ENCODE measurements around the gene CNOT1.

CNOT1 gene

DNA sequence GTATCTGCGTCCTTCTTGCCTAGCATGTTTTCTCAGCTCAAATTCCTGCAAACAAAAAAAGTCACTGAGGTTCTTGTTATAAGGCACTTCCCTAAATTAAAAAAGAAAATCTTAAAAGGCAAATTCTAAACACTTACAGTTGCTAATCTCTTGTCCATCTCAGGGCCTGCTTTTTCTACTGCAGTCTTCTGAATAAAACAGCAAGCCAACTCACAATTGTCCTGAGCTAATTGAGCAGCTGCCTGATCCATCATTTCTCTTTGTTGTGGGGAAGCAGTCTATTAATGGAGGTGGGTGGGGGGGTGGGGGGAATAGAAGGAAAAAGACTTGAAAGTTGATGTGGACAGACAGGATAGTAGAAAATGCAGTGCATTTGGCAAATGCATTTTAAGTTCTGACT is 87.3 kb downstream of the CNOT1 start:
- TF ChIP-seq YY1 (tag by site-specific recombination; IDR thresholded peaks at IDR 0.05), result no peak
- TF ChIP-seq, protein P1, sequence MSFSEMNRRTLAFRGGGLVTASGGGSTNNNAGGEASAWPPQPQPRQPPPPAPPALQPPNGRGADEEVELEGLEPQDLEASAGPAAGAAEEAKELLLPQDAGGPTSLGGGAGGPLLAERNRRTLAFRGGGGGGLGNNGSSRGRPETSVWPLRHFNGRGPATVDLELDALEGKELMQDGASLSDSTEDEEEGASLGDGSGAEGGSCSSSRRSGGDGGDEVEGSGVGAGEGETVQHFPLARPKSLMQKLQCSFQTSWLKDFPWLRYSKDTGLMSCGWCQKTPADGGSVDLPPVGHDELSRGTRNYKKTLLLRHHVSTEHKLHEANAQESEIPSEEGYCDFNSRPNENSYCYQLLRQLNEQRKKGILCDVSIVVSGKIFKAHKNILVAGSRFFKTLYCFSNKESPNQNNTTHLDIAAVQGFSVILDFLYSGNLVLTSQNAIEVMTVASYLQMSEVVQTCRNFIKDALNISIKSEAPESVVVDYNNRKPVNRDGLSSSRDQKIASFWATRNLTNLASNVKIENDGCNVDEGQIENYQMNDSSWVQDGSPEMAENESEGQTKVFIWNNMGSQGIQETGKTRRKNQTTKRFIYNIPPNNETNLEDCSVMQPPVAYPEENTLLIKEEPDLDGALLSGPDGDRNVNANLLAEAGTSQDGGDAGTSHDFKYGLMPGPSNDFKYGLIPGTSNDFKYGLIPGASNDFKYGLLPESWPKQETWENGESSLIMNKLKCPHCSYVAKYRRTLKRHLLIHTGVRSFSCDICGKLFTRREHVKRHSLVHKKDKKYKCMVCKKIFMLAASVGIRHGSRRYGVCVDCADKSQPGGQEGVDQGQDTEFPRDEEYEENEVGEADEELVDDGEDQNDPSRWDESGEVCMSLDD (tag by site-specific recombination; IDR thresholded peaks at IDR 0.05), result no peak
- no peak for TF ChIP-seq ZNF561 (tag by site-specific recombination; IDR thresholded peaks at IDR 0.05; ENCODE audit: borderline replicate concordance)
- TF ChIP-seq ZFP3 (tag by site-specific recombination; IDR thresholded peaks at IDR 0.05; ENCODE audit: low read depth), result no peak
- TF ChIP-seq ZNF23 (tag by site-specific recombination; IDR thresholded peaks at IDR 0.05; ENCODE audit: borderline replicate concordance), result no peak
- TF ChIP-seq, protein P2, sequence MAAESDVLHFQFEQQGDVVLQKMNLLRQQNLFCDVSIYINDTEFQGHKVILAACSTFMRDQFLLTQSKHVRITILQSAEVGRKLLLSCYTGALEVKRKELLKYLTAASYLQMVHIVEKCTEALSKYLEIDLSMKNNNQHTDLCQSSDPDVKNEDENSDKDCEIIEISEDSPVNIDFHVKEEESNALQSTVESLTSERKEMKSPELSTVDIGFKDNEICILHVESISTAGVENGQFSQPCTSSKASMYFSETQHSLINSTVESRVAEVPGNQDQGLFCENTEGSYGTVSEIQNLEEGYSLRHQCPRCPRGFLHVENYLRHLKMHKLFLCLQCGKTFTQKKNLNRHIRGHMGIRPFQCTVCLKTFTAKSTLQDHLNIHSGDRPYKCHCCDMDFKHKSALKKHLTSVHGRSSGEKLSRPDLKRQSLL (tag by site-specific recombination; IDR thresholded peaks at IDR 0.05), result no peak
- TF ChIP-seq ZNF677 (tag by site-specific recombination; IDR thresholded peaks at IDR 0.05), result no peak
- no peak for TF ChIP-seq ZBTB26 (tag by site-specific recombination; optimal IDR thresholded peaks at IDR 0.05)
- TF ChIP-seq ZXDB (tag by site-specific recombination; IDR thresholded peaks at IDR 0.05), result no peak
- TF ChIP-seq ZNF114 (tag by site-specific recombination; IDR thresholded peaks at IDR 0.05), result no peak
- TF ChIP-seq ZNF580 (tag by site-specific recombination; IDR thresholded peaks at IDR 0.05), result no peak
- TF ChIP-seq ZNF521 (tag by site-specific recombination; IDR thresholded peaks at IDR 0.05), result no peak
- TF ChIP-seq TRIM28 (IDR thresholded peaks at IDR 0.05; ENCODE audit: borderline replicate concordance, low read length), result no peak
- no peak for TF ChIP-seq ZNF146 (tag by site-specific recombination; IDR thresholded peaks at IDR 0.05)
- no peak for TF ChIP-seq ZNF398 (tag by site-specific recombination; IDR thresholded peaks at IDR 0.05)
- no peak for TF ChIP-seq ZBTB1 (tag by site-specific recombination; IDR thresholded peaks at IDR 0.05)
- Histone ChIP-seq H3K4me1 (ENCODE audit: control insufficient read depth, insufficient read depth, low read length) (no peaks in the 10 kb centered on the region), H3K36me3 (ENCODE audit: control insufficient read depth in 2 of 2, insufficient read depth in 1 of 2, low read length in 2 of 2) (peaks cover 81 to 98% of the 10 kb centered on the region in 2 experiments), H3K4me3 (ENCODE audit: low read depth, low read length) (no peak overlapping the region), H3K27ac (ENCODE audit: extremely low read depth, low read depth, low read length) (no peak overlapping the region), H3K9me3 (ENCODE audit: control insufficient read depth, insufficient read depth, low read depth, low read length) (no peaks in the 10 kb centered on the region)
- CTCF ChIA-PET, result interaction anchor here (0.6 kb wide), 1 partner anchor 10 kb away, joined by 3 read pairs; no protein-coding TSS in a partner anchor
- POLR2A ChIA-PET, result no interaction called here

- Histone ChIP-seq H3K4me3 (ENCODE audit: low read depth, low read length) (no peak overlapping the region), H3K9me3 (ENCODE audit: control insufficient read depth, insufficient read depth, low read depth, low read length) (no peaks in the 10 kb centered on the region), H3K4me1 (ENCODE audit: control insufficient read depth, insufficient read depth, low read length) (no peaks in the 10 kb centered on the region), H3K36me3 (ENCODE audit: control insufficient read depth in 2 of 2, insufficient read depth in 1 of 2, low read length in 2 of 2) (peaks cover 81 to 98% of the 10 kb centered on the region in 2 experiments), H3K27ac (ENCODE audit: extremely low read depth, low read depth, low read length) (no peak overlapping the region)
- CTCF ChIA-PET, result interaction anchor here (0.6 kb wide), 1 partner anchor 31 kb away, joined by 4 read pairs; no protein-coding TSS in a partner anchor
- POLR2A ChIA-PET, result no interaction called here
- TF ChIP-seq ZNF623 (tag by site-specific recombination; IDR thresholded peaks at IDR 0.05) (no peak), ZNF514 (tag by site-specific recombination; IDR thresholded peaks at IDR 0.05) (no peak), KLF1 (tag by site-specific recombination; IDR thresholded peaks at IDR 0.05) (no peak), SP2 (tag by site-specific recombination; IDR thresholded peaks at IDR 0.05) (no peak), ZNF138 (tag by site-specific recombination; IDR thresholded peaks at IDR 0.05; ENCODE audit: borderline replicate concordance) (no peak), ZNF335 (tag by site-specific recombination; conservative IDR thresholded peaks at IDR 0.05) (no peak), ZNF114 (tag by site-specific recombination; IDR thresholded peaks at IDR 0.05) (no peak), ZFP3 (tag by site-specific recombination; IDR thresholded peaks at IDR 0.05; ENCODE audit: low read depth) (no peak), KLF9 (tag by site-specific recombination; IDR thresholded peaks at IDR 0.05; ENCODE audit: low read depth) (no peak), ZNF112 (tag by site-specific recombination; IDR thresholded peaks at IDR 0.05) (no peak), ZNF777 (tag by site-specific recombination; IDR thresholded peaks at IDR 0.05; ENCODE audit: borderline replicate concordance) (no peak)
- TF ChIP-seq, protein P2 (tag by site-specific recombination; IDR thresholded peaks at IDR 0.05), result no peak
- TF ChIP-seq, protein P3, sequence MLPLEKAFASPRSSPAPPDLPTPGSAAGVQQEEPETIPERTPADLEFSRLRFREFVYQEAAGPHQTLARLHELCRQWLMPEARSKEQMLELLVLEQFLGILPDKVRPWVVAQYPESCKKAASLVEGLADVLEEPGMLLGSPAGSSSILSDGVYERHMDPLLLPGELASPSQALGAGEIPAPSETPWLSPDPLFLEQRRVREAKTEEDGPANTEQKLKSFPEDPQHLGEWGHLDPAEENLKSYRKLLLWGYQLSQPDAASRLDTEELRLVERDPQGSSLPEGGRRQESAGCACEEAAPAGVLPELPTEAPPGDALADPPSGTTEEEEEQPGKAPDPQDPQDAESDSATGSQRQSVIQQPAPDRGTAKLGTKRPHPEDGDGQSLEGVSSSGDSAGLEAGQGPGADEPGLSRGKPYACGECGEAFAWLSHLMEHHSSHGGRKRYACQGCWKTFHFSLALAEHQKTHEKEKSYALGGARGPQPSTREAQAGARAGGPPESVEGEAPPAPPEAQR (tag by site-specific recombination; IDR thresholded peaks at IDR 0.05), result no peak
These were observed 87.9 kb downstream of the CNOT1 start for GRCh38 chr16:58541711-58542110.
